Epithelial cell of prostate (primary cell): ENCODE results near the gene TACC2.
"Not testable (repeated sequence)": the region's sequence is repeated elsewhere in the genome, so short reads cannot be mapped to it uniquely, and the experiment has no call there.

Source experiments
- DNase-seq: peaks from one replicate; pipeline ENCODE4 v3.0.0-alpha.2; 2011; ENCODE audit warnings: low read depth, low spot score
- H3K27ac ChIP-seq: fragments of 450-650 bp; 2 replicates; pipeline ENCODE4 v1.5.1; 2017; ENCODE audit warnings: mild to moderate bottlenecking

Gene TACC2

DNA sequence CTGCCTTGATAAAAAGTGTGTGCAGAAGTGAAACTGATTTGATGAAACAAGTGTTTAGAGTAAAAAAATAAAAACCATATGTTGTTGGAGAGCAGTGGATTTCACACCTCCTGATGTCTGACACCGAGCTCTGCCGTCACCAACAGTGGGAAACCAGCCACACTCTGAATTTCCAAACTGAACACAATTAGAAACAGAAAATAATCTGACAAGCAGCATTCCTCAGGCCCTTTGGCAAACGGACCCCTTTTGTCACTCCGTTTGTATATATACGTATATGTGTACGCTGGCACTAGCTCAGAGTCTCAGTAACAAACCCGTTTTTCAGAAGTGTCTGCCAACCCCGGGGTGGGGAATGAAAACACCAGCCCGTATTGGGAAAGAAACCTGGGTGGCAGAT is 32.4 kb downstream of the TACC2 start:
- DNase-seq = no peak
- H3K27ac ChIP-seq = no peak overlapping the region

GRCh38 chr10:122021828-122022227 is 32.9 kb downstream of the TACC2 start:
- H3K27ac ChIP-seq = no peak overlapping the region
- no peak for DNase-seq

DNA sequence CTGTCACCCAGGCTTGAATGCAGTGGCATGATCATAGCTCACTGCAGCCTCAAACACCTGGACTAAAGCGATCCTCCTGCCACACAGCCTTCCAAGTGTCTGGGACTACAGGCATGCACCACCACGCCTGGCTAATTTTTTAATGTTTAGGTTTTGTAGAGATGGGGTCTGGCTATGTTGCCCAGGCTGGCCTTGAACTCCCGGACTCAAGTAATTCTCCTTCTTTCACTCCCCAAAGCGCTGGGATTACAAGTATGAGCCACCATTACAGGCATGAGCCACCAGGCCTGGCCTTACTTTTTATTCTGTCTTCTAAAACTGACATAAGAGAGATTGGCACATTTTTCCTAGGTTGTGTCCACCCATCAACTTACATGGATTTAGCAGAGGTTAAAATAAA is 33.3 kb downstream of the TACC2 start:
- no peak overlapping the region for H3K27ac ChIP-seq
- DNase-seq = no peak

DNA sequence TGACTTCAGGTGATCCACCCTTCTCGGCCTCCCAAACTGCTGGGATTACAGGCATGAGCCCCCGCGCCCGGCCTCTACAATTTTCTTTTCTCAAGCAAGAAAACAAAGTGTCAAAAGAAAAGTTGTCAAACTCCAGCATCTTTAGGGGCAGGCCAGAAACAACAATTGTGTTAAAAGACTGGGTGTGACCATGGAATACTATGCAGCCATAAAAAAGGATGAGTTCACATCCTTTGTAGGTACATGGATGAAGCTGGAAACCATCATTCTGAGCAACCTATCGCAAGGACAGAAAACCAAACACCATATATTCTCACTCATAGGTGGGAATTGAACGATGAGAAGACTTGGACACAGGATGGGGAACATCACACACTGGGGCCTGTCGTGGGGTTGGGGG is 34.3 kb downstream of the TACC2 start:
- not testable (repeated sequence) for DNase-seq, H3K27ac ChIP-seq

- DNase-seq = no peak
- no peak overlapping the region for H3K27ac ChIP-seq
Measured at GRCh38 chr10:122029499-122030199, 40.7 kb downstream of the TACC2 start.

DNA sequence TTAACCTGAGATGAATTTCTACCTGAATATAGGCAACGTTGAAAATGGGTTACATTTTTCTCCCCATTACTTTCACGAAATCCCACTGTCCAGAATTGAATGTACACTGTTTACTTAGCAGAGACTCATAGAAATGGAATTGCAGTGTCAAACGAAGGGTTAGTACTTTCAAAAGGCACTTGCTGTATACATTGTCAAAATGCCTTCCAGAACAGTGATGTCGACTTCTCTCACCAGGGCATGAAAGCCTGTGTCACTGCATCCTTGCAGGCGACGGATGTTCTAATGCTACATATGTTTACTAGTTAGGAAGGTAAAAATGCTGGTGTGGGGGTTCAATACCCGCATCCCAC is 41.2 kb downstream of the TACC2 start:
- H3K27ac ChIP-seq = no peak overlapping the region
- DNase-seq = no peak

DNA sequence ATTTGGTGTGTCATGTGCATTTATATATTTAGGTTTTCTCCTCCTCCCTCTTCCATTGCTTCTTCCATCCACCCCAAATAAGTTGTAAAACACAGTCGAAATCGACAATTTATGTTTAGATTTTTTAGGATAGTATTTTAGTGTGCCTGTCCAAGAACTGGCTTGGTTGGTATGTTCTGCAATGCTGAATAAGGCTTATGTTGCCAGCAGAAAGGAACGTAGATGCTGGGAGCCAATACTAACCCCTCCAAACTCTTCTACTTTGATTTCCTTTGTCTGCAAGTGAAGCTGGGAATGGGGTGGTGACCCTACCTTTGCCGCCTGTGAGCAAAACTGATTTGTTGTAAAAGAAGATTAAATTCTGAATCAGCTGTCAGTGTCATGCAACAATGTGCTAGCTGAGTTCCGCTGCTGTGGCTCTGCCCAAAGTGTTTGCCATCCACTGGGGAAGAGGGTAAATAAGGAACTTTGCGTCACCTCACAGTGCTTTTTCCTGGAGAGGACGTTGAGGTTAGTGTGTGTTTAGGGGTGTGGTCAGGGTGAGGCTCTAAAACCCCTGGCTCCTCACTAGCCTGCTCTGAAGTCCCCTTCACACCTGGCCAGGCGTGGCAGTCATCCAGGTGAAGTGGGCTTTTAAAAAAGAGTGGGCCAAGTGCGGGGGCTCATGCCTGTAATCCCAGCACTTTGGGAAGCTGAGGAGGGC is 44.4 kb downstream of the TACC2 start:
- DNase-seq = no peak

GRCh38 chr10:122034149-122034756 is 45.3 kb downstream of the TACC2 start:
- DNase-seq = no peak
- H3K27ac ChIP-seq = peak overlapping the region; percentile 44

More for the DNA sequence above, 44.4 kb downstream of the TACC2 start:
- peak overlapping the region; percentile 44 for H3K27ac ChIP-seq

DNA sequence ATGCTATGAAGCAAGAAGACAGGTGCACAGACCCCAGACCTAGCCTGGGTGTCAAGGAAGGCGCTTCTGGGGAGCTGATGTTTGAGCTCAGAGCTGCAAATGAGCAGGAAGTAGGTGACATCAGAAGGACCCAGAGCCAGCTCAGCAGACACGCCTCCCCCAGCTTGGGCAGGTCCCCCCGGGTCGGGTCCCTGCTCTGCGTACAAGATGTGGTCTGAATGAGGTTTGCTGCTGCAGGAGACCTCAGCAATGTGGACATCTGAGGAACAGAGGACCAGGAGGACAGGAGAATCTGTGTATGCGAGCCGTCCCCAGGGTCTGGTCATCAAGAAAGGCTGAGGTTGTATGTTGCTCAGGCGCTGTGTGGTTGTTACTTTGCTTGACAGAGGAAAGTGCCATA is 51.8 kb downstream of the TACC2 start:
- no peak overlapping the region for H3K27ac ChIP-seq
- no peak for DNase-seq

DNA sequence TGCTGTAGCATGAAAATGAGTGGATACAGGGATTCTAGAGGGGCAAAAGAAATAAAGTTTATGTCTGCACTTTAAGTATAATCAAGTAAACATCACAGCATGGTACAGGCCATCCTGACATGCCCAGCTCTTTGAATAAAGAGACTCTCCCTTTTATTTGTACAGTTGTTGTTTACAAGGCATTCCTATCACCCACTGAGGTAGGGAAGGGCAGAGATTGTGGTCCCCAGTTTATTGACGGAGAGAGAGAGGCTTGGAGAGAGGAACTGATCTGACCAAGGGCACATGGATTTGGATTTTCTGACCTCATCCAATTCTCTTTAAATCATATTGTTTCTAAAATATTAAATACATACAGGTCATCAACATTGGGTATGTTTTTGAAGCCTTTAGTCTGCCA is 53.9 kb downstream of the TACC2 start:
- H3K27ac ChIP-seq = no peak overlapping the region
- DNase-seq = no peak

DNA sequence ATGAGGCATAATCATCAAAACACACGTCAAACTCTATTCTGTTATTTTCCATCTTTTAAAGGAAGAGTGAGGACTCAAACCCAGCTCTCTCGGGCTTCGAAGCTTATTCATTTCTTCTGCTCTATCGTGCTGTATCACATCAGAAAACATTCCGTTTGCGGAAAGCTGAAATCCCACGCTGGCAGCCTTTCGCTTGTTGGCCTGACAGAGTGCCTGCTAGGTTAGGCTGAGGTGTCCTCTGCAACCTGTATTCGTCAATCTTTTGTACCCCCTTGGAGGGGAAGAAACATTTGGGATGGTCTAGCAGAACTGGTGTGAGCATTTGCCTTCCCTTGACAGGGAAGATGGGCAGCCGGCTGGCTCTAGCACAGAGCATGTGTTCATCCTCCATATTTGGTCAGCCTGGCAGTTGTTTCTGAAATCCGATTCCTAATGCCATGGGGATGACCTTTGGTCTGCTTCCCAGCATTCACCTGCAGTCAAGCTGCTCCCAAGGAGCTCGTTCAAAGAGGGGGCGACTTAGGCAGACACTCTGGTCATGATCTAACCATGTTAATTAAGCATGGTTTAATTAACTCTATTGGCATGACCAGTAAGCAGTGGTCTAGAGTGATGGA is 55.2 kb downstream of the TACC2 start:
- H3K27ac ChIP-seq = no peak overlapping the region
- DNase-seq = no peak

DNA sequence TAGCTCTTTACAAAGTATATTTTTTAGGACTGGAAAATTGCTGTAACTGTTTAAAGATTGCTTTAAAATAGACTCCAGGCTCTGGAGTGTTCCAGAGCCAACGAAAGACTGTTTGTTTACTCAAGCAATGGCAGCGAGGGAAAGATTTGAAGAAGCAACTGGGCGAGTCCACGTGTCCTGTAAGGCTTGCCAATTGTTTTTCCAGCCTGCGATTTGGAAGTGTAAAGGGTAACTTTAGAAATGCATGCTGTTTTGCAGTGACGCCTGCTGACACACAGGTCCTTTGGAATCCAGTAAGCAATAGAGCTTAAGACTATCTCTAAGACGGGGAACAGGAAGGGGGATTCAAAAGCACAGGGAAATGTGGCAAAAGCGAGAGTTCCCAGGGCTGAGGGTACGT is 55.8 kb downstream of the TACC2 start:
- no peak overlapping the region for H3K27ac ChIP-seq
- DNase-seq = no peak

GRCh38 chr10:122045212-122045611 is 56.2 kb downstream of the TACC2 start:
- no peak overlapping the region for H3K27ac ChIP-seq
- no peak for DNase-seq

GRCh38 chr10:122047560-122047959 is 58.6 kb downstream of the TACC2 start:
- DNase-seq = no peak
- H3K27ac ChIP-seq = no peak overlapping the region

GRCh38 chr10:122049076-122049475 is 60.1 kb downstream of the TACC2 start:
- no peak overlapping the region for H3K27ac ChIP-seq
- no peak for DNase-seq

- H3K27ac ChIP-seq = no peak overlapping the region
- no peak for DNase-seq
Measured at GRCh38 chr10:122050311-122050710, 61.3 kb downstream of the TACC2 start.

GRCh38 chr10:122050811-122051210 is 61.8 kb downstream of the TACC2 start:
- no peak overlapping the region for H3K27ac ChIP-seq
- no peak for DNase-seq

DNA sequence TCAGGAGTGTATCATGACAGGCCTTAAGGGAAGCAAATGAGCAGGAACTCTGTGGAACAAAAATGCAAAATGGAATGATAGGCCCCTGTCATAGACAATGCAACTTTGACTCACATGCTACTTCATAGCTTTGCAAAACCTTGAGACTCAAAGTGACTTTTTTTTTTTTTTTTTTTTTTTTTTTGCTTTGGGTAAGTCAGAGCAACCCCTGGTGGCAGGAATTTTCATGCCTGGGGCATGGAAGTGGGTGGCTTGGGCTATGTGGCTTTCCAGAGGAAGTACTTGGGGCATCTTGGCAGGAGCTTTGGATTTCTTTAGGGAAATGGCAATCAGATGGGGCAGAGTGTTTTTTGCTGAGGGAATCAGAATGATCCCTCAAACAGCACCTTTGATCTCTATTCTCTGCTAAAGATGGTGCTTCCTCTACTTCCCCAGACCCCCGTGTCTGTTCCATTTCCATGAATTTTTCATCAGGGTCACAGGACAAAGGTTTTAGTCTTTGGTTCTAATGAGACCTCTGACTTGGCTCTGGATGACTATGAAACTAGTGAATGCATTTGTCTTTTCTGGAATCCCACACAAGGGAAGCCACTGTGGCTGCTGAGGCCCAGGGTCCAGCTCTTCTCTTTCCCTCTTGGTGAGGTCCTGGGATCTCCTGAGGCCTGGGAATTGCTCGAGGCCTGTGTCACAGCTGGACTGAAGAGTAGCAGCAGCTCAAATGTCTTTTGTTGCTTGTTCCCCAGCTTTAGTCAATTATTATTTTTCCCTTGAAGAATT is 62.8 kb downstream of the TACC2 start:
- no peak for DNase-seq
- peak overlapping the region; percentile 11 for H3K27ac ChIP-seq

- no peak overlapping the region for H3K27ac ChIP-seq
- DNase-seq = no peak
Measured at GRCh38 chr10:122052701-122053100, 63.7 kb downstream of the TACC2 start.

- H3K27ac ChIP-seq = no peak overlapping the region
- DNase-seq = no peak
Measured at GRCh38 chr10:122053314-122053713, 64.4 kb downstream of the TACC2 start.
